OCI-LY7 (cell line): Measurements from ENCODE around the gene ITGA3. TPM values are rescaled to one million over a fixed set of nuclear protein-coding genes. Genes with fewer than 3 reads are reported as not detected.

Experiments used
- BruUV-seq: library from RNA; stranded (reverse); fragments of 400-500 nt; replicated peaks from 2 replicates; lab custom pipeline; 2021; lab: Mats Ljungman, UMichigan
- CTCF ChIA-PET: fragments of 300-600 bp; sonication (Branson Sonifier 250); formaldehyde crosslinking; loops from one replicate; lab custom pipeline; 2022; ENCODE audit warnings: antibody characterized with exemption; ENCODE audit not compliant: unreplicated experiment; lab: Charles Lee
- POLR2A ChIA-PET: fragments of 300-600 bp; sonication (Branson Sonifier 250); formaldehyde crosslinking; loops from one replicate; lab custom pipeline; 2022; ENCODE audit warnings: antibody characterized with exemption; lab: Charles Lee
- DNase-seq: peaks from one replicate; pipeline ENCODE4 v3.0.0-alpha.2; 2015; ENCODE audit warnings: low spot score
- H2AFZ ChIP-seq: fragments of 200-600 bp; sonication (generic), shearing (Covaris generic); 2 replicates; pipeline ENCODE4 v1.6.1; 2014; ENCODE audit warnings: mild to moderate bottlenecking, antibody characterized with exemption, low read length, moderate library complexity
- H3K27ac ChIP-seq: fragments of 200-600 bp; sonication (generic); 2 replicates; pipeline ENCODE4 v1.5.1; 2014; ENCODE audit warnings: mixed run types, low read depth, mild to moderate bottlenecking, moderate library complexity, low read length, inconsistent platforms; ENCODE audit not compliant: poor library complexity, severe bottlenecking
- H3K36me3 ChIP-seq: fragments of 200-600 bp; sonication (generic); 2 replicates; pipeline ENCODE4 v1.6.1; 2014; ENCODE audit warnings: mild to moderate bottlenecking, antibody characterized with exemption, low read length, moderate library complexity, mixed read lengths; ENCODE audit not compliant: insufficient read depth
- H3K4me1 ChIP-seq: fragments of 200-600 bp; sonication (generic); 2 replicates; pipeline ENCODE4 v1.5.1; 2014; ENCODE audit warnings: mild to moderate bottlenecking, low read length; ENCODE audit not compliant: insufficient read depth, poor library complexity, severe bottlenecking
- H3K4me2 ChIP-seq: fragments of 200-600 bp; sonication (generic); 2 replicates; pipeline ENCODE4 v1.6.1; 2014; ENCODE audit warnings: mild to moderate bottlenecking, low read length
- H3K4me3 ChIP-seq: fragments of 200-600 bp; sonication (generic); 2 replicates; pipeline ENCODE4 v1.5.1; 2014; ENCODE audit warnings: mild to moderate bottlenecking, low read depth, low read length; ENCODE audit not compliant: poor library complexity, severe bottlenecking
- H3K79me2 ChIP-seq: fragments of 200-600 bp; sonication (generic); 2 replicates; pipeline ENCODE4 v1.6.1; 2016; ENCODE audit warnings: low read depth, mild to moderate bottlenecking, low read length, moderate library complexity, mixed read lengths; ENCODE audit not compliant: insufficient read depth
- H3K9me2 ChIP-seq: fragments of 200-600 bp; sonication (generic); 2 replicates; pipeline ENCODE4 v1.6.1; 2016; ENCODE audit warnings: mild to moderate bottlenecking, low read length, mixed read lengths; ENCODE audit not compliant: insufficient read depth
- H3K9me3 ChIP-seq: fragments of 200-600 bp; sonication (generic); 2 replicates; pipeline ENCODE4 v1.6.1; 2014; ENCODE audit warnings: mild to moderate bottlenecking, mixed run types, low read length, mixed read lengths
- H4K20me1 ChIP-seq: fragments of 200-600 bp; sonication (generic); 2 replicates; pipeline ENCODE4 v1.6.1; 2014; ENCODE audit warnings: mild to moderate bottlenecking, antibody characterized with exemption, low read length, moderate library complexity, mixed read lengths; ENCODE audit not compliant: insufficient read depth
- EZH2phosphoT487 ChIP-seq: fragments of 200-600 bp; sonication (generic); IDR thresholded peaks from 2 replicates; pipeline ENCODE4 v1.6.1; 2018; ENCODE audit warnings: low read depth, borderline replicate concordance, mild to moderate bottlenecking, mixed run types, antibody characterized with exemption, low read length, moderate library complexity, mixed read lengths
- intact Hi-C: fragments of 100-400 bp; cut with micrococcal nuclease; formaldehyde crosslinking; loops from one replicate; pipeline ENCODE4 v1.10.0; 2022; ENCODE audit not compliant: unreplicated experiment
- total RNA-seq, 2 experiments: library from RNA; depleted of rRNA in 1 of 2; stranded (reverse); fragments of >200 nt in 1 of 2; shearing (Covaris generic) in 1 of 2; gene quantifications; 2 replicates each; pipeline ENCODE4 v1.2.3, GENCODE V29; 2014 to 2022
- TF ChIP-seq, protein P1 (sequence below): fragments of 200-600 bp; sonication (generic); conservative IDR thresholded peaks from 2 replicates; pipeline ENCODE4 v1.5.1; 2014; ENCODE audit warnings: mild to moderate bottlenecking, antibody characterized with exemption, low read length, moderate library complexity, mixed read lengths

The ITGA3 gene
- total RNA-seq, 2 experiments from 2014 or later: 15.2 to 30.7 TPM

DNA sequence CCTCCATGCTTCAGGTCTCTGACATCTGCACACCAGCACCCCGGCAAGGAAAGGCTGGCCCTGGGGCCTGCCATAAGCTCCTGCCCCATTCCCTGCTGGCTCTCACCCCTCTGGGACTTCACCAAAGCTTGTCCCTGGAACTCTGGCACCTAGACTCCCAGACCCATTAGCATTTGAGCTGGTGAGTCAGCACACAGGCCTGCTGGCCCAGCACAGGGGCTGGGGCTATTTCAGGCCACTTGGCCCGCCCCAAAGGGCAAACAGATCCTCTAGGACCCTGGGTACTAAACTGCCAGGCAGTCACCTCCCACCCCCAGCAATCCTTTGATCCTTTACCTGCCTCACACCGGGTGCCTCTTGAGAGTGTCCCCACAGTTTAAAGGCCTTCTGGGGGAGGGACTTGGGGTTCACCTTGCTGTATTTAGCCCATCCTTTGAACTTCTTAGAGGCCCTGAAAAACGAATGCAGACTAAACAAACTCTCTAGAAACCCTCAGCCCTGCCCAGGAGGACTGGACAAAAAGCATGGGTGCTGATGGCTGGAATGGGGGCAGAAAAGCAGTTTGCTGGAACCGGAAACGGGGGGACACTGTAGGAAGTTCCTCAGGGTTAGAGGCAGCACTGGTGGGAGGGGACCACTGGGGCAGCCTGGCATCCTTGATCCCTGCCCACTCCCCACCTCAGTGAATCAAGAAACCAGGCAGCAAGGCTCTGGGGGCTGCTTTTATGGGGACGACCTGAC is 77.3 kb downstream of the ITGA3 start:
- H3K27ac ChIP-seq: no peak overlapping the region
- TF ChIP-seq EZH2phosphoT487: no peak
- TF ChIP-seq, protein P1, sequence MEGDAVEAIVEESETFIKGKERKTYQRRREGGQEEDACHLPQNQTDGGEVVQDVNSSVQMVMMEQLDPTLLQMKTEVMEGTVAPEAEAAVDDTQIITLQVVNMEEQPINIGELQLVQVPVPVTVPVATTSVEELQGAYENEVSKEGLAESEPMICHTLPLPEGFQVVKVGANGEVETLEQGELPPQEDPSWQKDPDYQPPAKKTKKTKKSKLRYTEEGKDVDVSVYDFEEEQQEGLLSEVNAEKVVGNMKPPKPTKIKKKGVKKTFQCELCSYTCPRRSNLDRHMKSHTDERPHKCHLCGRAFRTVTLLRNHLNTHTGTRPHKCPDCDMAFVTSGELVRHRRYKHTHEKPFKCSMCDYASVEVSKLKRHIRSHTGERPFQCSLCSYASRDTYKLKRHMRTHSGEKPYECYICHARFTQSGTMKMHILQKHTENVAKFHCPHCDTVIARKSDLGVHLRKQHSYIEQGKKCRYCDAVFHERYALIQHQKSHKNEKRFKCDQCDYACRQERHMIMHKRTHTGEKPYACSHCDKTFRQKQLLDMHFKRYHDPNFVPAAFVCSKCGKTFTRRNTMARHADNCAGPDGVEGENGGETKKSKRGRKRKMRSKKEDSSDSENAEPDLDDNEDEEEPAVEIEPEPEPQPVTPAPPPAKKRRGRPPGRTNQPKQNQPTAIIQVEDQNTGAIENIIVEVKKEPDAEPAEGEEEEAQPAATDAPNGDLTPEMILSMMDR: no peak
- H3K4me1 ChIP-seq: peaks cover 6% of the 10 kb centered on the region
- no peak overlapping the region for H2AFZ ChIP-seq
- no peaks in the 10 kb centered on the region for H3K9me3 ChIP-seq
- H3K4me3 ChIP-seq: no peak overlapping the region
- CTCF ChIA-PET: no interaction called here
- H3K36me3 ChIP-seq: peaks cover 60% of the 10 kb centered on the region
- no TSS peak for BruUV-seq
- POLR2A ChIA-PET: no interaction called here
- intact Hi-C loops: no loop called here
- no peak overlapping the region for H3K4me2 ChIP-seq
- DNase-seq: no peak
- no peaks in the 10 kb centered on the region for H3K9me2 ChIP-seq
- H3K79me2 ChIP-seq: no peaks in the 10 kb centered on the region
- no peaks in the 10 kb centered on the region for H4K20me1 ChIP-seq

DNA sequence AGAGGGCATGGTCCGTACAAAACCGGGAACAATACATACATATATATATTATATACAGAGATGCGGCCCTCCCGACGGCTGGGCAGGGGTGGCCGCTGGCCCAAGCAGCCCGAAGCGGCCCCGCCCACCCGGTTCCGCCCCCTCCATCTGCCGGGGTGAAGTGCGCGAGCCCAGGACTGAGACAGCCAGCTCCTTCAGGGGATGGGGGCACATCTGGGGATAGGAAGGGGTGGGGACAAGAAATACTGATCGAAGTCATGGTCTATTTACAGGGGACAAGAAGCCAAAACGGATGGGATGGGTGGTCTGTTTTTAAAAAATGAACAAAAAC is 77.8 kb downstream of the ITGA3 start:
- intact Hi-C loops: no loop called here
- BruUV-seq: no TSS peak
- ChIA-PET POLR2A (no interaction called here), CTCF (no interaction called here)
- no peak overlapping the region for H3K27ac ChIP-seq
- H3K4me3 ChIP-seq: no peak overlapping the region
- H3K4me2 ChIP-seq: no peak overlapping the region
- no peak overlapping the region for H2AFZ ChIP-seq
- peaks cover 65% of the 10 kb centered on the region for H3K36me3 ChIP-seq
- H3K9me2 ChIP-seq: no peaks in the 10 kb centered on the region
- H3K79me2 ChIP-seq: no peaks in the 10 kb centered on the region
- no peaks in the 10 kb centered on the region for H3K9me3 ChIP-seq
- no peaks in the 10 kb centered on the region for H4K20me1 ChIP-seq
- DNase-seq: no peak
- TF ChIP-seq, protein P1: no peak
- TF ChIP-seq EZH2phosphoT487: no peak
- H3K4me1 ChIP-seq: peaks cover 6% of the 10 kb centered on the region

DNA sequence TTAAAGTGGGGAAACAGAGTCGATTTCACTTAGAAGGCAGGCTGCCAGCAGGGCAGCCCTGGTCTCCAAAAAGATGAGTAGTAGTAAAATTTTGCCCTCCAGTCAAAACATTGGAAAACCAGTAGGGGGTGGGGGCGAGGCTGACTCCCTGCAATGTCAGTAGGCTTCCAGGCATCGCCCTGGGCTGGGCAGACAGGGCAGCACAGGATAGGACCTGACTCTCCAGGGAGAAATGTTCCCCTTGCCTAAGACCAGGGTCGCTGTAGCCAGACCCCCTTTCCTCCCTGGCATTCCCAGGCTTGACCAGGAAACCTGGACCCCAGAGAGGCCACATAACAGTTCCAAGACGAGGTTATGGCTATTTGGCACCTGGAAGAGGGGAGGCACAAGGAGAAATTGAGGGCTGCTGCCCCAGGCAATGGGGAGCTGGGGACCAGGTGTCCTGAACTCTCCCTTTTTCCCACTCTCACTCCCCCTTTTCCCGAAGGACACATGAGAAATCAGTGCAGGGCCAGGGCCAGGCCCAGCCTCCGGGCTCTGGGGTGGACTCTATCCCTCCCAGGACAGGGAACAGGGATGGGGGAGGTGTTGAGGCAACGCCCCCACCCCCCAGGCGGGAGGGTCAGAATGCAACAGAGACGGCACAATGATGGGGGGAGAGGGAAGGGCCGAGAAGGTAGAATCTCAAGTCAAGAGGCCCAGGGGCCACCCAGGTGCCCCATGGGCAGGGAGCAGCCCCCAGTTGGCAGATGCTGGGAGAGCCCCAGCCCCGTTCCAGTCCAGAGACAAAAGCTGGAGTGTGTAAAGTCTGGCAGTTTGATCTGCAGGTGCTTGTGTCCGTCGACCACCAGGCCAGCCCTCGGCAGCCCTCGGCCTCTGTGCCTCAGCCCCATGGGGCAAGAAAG is 78.5 kb downstream of the ITGA3 start:
- no peak overlapping the region for H3K4me2 ChIP-seq
- BruUV-seq: no TSS peak
- intact Hi-C loops: no loop called here
- H3K36me3 ChIP-seq: peaks cover 73% of the 10 kb centered on the region
- DNase-seq: no peak
- no peak overlapping the region for H3K4me3 ChIP-seq
- no peaks in the 10 kb centered on the region for H3K9me3 ChIP-seq
- H3K27ac ChIP-seq: no peak overlapping the region
- ChIA-PET CTCF (no interaction called here), POLR2A (no interaction called here)
- no peaks in the 10 kb centered on the region for H3K9me2 ChIP-seq
- H2AFZ ChIP-seq: no peak overlapping the region
- no peaks in the 10 kb centered on the region for H3K79me2 ChIP-seq
- TF ChIP-seq, protein P1: no peak
- TF ChIP-seq EZH2phosphoT487: no peak
- peaks cover 6% of the 10 kb centered on the region for H3K4me1 ChIP-seq
- H4K20me1 ChIP-seq: no peaks in the 10 kb centered on the region
